Liver (tissue), 9 donors: Measurements from ENCODE around the gene HCFC1R1. TPM values are rescaled to one million over a fixed set of nuclear protein-coding genes. Genes with fewer than 3 reads are reported as not detected.

Experiments used
- DNase-seq: peaks from one replicate; pipeline ENCODE4 v3.0.0-alpha.2; 2017; ENCODE audit warnings: low spot score
- H3K27ac ChIP-seq, 2 donors: one replicate each; pipeline ENCODE4 v1.7.0; 2013; ENCODE audit warnings: inconsistent platforms in 2 of 2, low read length in 2 of 2, control low read depth in 1 of 2, low read depth in 1 of 2, mild to moderate bottlenecking in 1 of 2
- H3K27me3 ChIP-seq, 4 donors: one replicate each; pipeline versions ENCODE4 v1.6.1 to v1.7.0; 2013; ENCODE audit warnings: low read length in 3 of 4, inconsistent platforms in 1 of 4, mild to moderate bottlenecking in 1 of 4, moderate library complexity in 1 of 4; ENCODE audit not compliant: control insufficient read depth in 4 of 4, insufficient read depth in 4 of 4
- H3K36me3 ChIP-seq, 4 donors: one replicate each; pipeline versions ENCODE4 v1.6.1 to v1.7.0; 2013; ENCODE audit warnings: low read length in 3 of 4, mild to moderate bottlenecking in 3 of 4, low read depth in 1 of 4, moderate library complexity in 1 of 4; ENCODE audit not compliant: control insufficient read depth in 4 of 4, insufficient read depth in 3 of 4
- H3K4me1 ChIP-seq, 4 donors: one replicate each; pipeline versions ENCODE4 v1.6.1 to v1.7.0; 2013; ENCODE audit warnings: low read length in 3 of 4, mild to moderate bottlenecking in 3 of 4, moderate library complexity in 1 of 4; ENCODE audit not compliant: control insufficient read depth in 4 of 4, insufficient read depth in 4 of 4
- H3K4me3 ChIP-seq, 3 donors: one replicate each; pipeline versions ENCODE4 v1.6.1 to v1.7.0; 2013; ENCODE audit warnings: low read length in 3 of 3, control low read depth in 1 of 3, low read depth in 1 of 3, mild to moderate bottlenecking in 1 of 3
- H3K9ac ChIP-seq, 2 donors: one replicate each; pipeline ENCODE4 v1.7.0; 2013; ENCODE audit warnings: low read length in 2 of 2, mild to moderate bottlenecking in 2 of 2, moderate library complexity in 2 of 2, control low read depth in 1 of 2, low read depth in 1 of 2
- H3K9me3 ChIP-seq, 4 donors: one replicate each; pipeline versions ENCODE4 v1.6.1 to v1.7.0; 2013; ENCODE audit warnings: low read length in 3 of 4; ENCODE audit not compliant: control insufficient read depth in 4 of 4
- EGR1 ChIP-seq, 2 donors: IDR thresholded peaks; 2 replicates each; pipeline ENCODE4 v1.6.1; 2016 to 2018; ENCODE audit warnings: antibody characterized with exemption in 2 of 2, low read depth in 2 of 2
- FOXA2 ChIP-seq: IDR thresholded peaks from 2 replicates; pipeline ENCODE4 v1.6.1; 2016; ENCODE audit warnings: antibody characterized with exemption
- GABPA ChIP-seq, 2 donors: IDR thresholded peaks in 1 of 2; conservative IDR thresholded peaks in 1 of 2; 2 replicates each; pipeline ENCODE4 v1.6.1; 2016; ENCODE audit warnings: antibody characterized with exemption in 2 of 2, mild to moderate bottlenecking in 1 of 2, moderate library complexity in 1 of 2
- HNF4A ChIP-seq, 2 donors: conservative IDR thresholded peaks; 2 replicates each; pipeline ENCODE4 v1.6.1; 2016; ENCODE audit warnings: antibody characterized with exemption in 2 of 2, mild to moderate bottlenecking in 2 of 2
- HNF4G ChIP-seq: IDR thresholded peaks from 2 replicates; pipeline ENCODE4 v1.6.1; 2016; ENCODE audit warnings: antibody characterized with exemption
- JUND ChIP-seq, 2 donors: IDR thresholded peaks; 2 replicates each; pipeline ENCODE4 v1.6.1; 2016; ENCODE audit warnings: antibody characterized with exemption in 2 of 2
- NR2F2 ChIP-seq: IDR thresholded peaks from 2 replicates; pipeline ENCODE4 v1.6.1; 2016; ENCODE audit warnings: antibody characterized with exemption
- RAD21 ChIP-seq, 2 donors: IDR thresholded peaks; 2 replicates each; pipeline ENCODE4 v1.6.1; 2016; ENCODE audit warnings: antibody characterized with exemption in 2 of 2, mild to moderate bottlenecking in 2 of 2
- RXRA ChIP-seq, 2 donors: IDR thresholded peaks; 2 replicates each; pipeline ENCODE4 v1.6.1; 2017 to 2018; ENCODE audit warnings: antibody characterized with exemption in 2 of 2, mild to moderate bottlenecking in 1 of 2
- SP1 ChIP-seq: IDR thresholded peaks from 2 replicates; pipeline ENCODE4 v1.6.1; 2018; ENCODE audit warnings: antibody characterized with exemption, mild to moderate bottlenecking
- TAF1 ChIP-seq: conservative IDR thresholded peaks from 2 replicates; pipeline ENCODE4 v1.6.1; 2016; ENCODE audit warnings: antibody characterized with exemption, mild to moderate bottlenecking
- YY1 ChIP-seq: IDR thresholded peaks from 2 replicates; pipeline ENCODE4 v1.6.1; 2016; ENCODE audit warnings: antibody characterized with exemption, mild to moderate bottlenecking
- WGBS: extraction: QIAGEN DNeasy Blood & Tissue Kit; methylation state at CpG from one replicate; pipeline ENCODE4 v1.1.7; 2013; 5-methylcytosine and 5-hydroxymethylcytosine counted together
- polyA plus RNA-seq, 2 donors: library from polyadenylated mRNA; stranded (reverse) in 1 of 2; unstranded in 1 of 2; fragments of 200-250 nt in 1 of 2; fragments of >200 nt in 1 of 2; fragmentation: Nextera tagmentation in 1 of 2; extraction: Ambion mirVana in 1 of 2; gene quantifications; one replicate each; pipeline versions ENCODE4 v1.2.1 to v1.2.3, GENCODE V29; 2013 to 2015
- total RNA-seq, 2 donors: library from RNA; depleted of rRNA; stranded (reverse); fragments of >200 nt; gene quantifications; one replicate each; pipeline ENCODE4 v1.2.3, GENCODE V29; 2014
- TF ChIP-seq, protein P1 (sequence below): IDR thresholded peaks from 2 replicates; pipeline ENCODE4 v1.6.1; 2016; ENCODE audit warnings: antibody characterized with exemption, mild to moderate bottlenecking
- TF ChIP-seq, protein P2 (sequence below): IDR thresholded peaks from 2 replicates; pipeline ENCODE4 v1.6.1; 2016; ENCODE audit warnings: antibody characterized with exemption
- TF ChIP-seq, protein P3 (sequence below): IDR thresholded peaks from 2 replicates; pipeline ENCODE4 v1.6.1; 2016; ENCODE audit warnings: antibody characterized with exemption
- TF ChIP-seq, protein P4 (sequence below): fragments of 150-350 bp; IDR thresholded peaks from 2 replicates; pipeline ENCODE4 v1.5.1; 2017; ENCODE audit warnings: improper control_type of control experiment, low read depth, low read length; ENCODE audit not compliant: missing input control
- TF ChIP-seq, protein P5 (sequence below): IDR thresholded peaks from 2 replicates; pipeline ENCODE4 v1.6.1; 2016; ENCODE audit warnings: antibody characterized with exemption
- donor health status: healthy.
- donor health status: healthy.
- donor health status: healthy.
- donor health status: healthy.
- donor health status: healthy.

HCFC1R1 gene
- total and polyA plus RNA-seq, 4 donors = 1.4 to 17.6 (median 9.2) TPM

DNA sequence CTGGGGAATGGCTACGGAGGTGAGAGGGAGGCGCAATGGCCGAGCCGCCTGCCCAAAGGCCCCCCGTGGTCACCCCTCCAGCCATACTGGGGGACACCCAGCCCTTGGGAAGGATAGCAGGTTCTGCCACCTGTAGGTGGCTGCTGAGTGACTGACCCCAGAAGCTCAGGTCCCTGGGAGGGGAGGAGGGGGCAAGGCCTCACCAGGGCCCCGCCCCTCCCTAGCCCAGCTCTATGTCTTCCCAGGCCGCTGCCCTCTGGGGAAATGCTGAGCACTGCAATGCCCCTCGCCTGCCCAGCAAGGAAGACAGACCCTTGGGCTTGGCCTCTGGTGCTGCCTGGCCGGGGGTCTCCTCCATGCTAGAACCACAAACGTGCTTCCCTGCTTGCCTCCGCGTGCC lies 22.4 kb downstream of the HCFC1R1 start:
- Histone ChIP-seq H3K4me1 (peaks cover 0 to 5% (median 5%) of the 10 kb centered on the region in 4 donors), H3K27ac (no peak overlapping the region), H3K27me3 (no peaks in the 10 kb centered on the region), H3K36me3 (no peaks in the 10 kb centered on the region), H3K9me3 (no peaks in the 10 kb centered on the region), H3K9ac (no peak overlapping the region), H3K4me3 (no peak overlapping the region)
- 88% methylated on average over 12 of the region's 12 CpGs for WGBS
- DNase-seq = no peak
- TF ChIP-seq GABPA (IDR thresholded peaks at IDR 0.05 in 1 of 2, conservative IDR thresholded peaks at IDR 0.05 in 1 of 2) = no peak
- no peak for TF ChIP-seq YY1
- TF ChIP-seq, protein P1, sequence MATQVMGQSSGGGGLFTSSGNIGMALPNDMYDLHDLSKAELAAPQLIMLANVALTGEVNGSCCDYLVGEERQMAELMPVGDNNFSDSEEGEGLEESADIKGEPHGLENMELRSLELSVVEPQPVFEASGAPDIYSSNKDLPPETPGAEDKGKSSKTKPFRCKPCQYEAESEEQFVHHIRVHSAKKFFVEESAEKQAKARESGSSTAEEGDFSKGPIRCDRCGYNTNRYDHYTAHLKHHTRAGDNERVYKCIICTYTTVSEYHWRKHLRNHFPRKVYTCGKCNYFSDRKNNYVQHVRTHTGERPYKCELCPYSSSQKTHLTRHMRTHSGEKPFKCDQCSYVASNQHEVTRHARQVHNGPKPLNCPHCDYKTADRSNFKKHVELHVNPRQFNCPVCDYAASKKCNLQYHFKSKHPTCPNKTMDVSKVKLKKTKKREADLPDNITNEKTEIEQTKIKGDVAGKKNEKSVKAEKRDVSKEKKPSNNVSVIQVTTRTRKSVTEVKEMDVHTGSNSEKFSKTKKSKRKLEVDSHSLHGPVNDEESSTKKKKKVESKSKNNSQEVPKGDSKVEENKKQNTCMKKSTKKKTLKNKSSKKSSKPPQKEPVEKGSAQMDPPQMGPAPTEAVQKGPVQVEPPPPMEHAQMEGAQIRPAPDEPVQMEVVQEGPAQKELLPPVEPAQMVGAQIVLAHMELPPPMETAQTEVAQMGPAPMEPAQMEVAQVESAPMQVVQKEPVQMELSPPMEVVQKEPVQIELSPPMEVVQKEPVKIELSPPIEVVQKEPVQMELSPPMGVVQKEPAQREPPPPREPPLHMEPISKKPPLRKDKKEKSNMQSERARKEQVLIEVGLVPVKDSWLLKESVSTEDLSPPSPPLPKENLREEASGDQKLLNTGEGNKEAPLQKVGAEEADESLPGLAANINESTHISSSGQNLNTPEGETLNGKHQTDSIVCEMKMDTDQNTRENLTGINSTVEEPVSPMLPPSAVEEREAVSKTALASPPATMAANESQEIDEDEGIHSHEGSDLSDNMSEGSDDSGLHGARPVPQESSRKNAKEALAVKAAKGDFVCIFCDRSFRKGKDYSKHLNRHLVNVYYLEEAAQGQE = no peak
- TF ChIP-seq NR2F2 = no peak
- TF ChIP-seq FOXA2 = no peak
- TF ChIP-seq, protein P2, sequence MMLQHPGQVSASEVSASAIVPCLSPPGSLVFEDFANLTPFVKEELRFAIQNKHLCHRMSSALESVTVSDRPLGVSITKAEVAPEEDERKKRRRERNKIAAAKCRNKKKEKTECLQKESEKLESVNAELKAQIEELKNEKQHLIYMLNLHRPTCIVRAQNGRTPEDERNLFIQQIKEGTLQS = no peak
- TF ChIP-seq SP1 = no peak
- no peak for TF ChIP-seq TAF1
- TF ChIP-seq RXRA (IDR thresholded peaks at IDR 0.05) = no peak
- no peak for TF ChIP-seq HNF4A (conservative IDR thresholded peaks at IDR 0.05)
- TF ChIP-seq, protein P3, sequence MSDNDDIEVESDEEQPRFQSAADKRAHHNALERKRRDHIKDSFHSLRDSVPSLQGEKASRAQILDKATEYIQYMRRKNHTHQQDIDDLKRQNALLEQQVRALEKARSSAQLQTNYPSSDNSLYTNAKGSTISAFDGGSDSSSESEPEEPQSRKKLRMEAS = no peak
- TF ChIP-seq JUND (IDR thresholded peaks at IDR 0.05) = no peak
- TF ChIP-seq, protein P4, sequence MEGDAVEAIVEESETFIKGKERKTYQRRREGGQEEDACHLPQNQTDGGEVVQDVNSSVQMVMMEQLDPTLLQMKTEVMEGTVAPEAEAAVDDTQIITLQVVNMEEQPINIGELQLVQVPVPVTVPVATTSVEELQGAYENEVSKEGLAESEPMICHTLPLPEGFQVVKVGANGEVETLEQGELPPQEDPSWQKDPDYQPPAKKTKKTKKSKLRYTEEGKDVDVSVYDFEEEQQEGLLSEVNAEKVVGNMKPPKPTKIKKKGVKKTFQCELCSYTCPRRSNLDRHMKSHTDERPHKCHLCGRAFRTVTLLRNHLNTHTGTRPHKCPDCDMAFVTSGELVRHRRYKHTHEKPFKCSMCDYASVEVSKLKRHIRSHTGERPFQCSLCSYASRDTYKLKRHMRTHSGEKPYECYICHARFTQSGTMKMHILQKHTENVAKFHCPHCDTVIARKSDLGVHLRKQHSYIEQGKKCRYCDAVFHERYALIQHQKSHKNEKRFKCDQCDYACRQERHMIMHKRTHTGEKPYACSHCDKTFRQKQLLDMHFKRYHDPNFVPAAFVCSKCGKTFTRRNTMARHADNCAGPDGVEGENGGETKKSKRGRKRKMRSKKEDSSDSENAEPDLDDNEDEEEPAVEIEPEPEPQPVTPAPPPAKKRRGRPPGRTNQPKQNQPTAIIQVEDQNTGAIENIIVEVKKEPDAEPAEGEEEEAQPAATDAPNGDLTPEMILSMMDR = no peak
- TF ChIP-seq, protein P5, sequence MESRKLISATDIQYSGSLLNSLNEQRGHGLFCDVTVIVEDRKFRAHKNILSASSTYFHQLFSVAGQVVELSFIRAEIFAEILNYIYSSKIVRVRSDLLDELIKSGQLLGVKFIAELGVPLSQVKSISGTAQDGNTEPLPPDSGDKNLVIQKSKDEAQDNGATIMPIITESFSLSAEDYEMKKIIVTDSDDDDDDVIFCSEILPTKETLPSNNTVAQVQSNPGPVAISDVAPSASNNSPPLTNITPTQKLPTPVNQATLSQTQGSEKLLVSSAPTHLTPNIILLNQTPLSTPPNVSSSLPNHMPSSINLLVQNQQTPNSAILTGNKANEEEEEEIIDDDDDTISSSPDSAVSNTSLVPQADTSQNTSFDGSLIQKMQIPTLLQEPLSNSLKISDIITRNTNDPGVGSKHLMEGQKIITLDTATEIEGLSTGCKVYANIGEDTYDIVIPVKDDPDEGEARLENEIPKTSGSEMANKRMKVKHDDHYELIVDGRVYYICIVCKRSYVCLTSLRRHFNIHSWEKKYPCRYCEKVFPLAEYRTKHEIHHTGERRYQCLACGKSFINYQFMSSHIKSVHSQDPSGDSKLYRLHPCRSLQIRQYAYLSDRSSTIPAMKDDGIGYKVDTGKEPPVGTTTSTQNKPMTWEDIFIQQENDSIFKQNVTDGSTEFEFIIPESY = no peak
- no peak for TF ChIP-seq RAD21 (IDR thresholded peaks at IDR 0.05)
- TF ChIP-seq EGR1 (IDR thresholded peaks at IDR 0.05; ENCODE audit: low read depth in 2 of 2) = no peak

DNA sequence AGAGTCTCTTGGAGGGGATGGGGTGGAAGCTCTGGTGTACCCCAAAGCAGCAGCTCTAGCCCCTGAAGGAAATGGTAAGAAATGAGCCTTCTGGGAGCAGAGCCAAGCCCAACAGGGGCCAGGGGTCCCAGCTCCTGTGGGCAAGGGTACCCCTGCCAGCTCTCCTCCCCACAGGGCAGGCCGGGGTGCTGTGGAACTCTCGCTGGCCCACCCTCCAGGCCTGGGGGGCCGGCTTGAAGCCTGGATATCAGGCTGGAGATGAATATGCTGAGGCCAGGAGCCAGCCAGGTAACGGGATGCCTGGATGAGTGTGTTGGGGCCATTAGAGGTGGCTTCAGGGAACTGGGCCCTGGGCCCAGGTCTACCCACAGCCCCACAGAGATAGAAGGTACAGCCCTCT lies 23.2 kb downstream of the HCFC1R1 start:
- TF ChIP-seq JUND (IDR thresholded peaks at IDR 0.05) = no peak
- TF ChIP-seq, protein P4 = no peak
- TF ChIP-seq, protein P1 = no peak
- no peak for TF ChIP-seq RXRA (IDR thresholded peaks at IDR 0.05)
- TF ChIP-seq, protein P2 = no peak
- no peak for TF ChIP-seq GABPA (IDR thresholded peaks at IDR 0.05 in 1 of 2, conservative IDR thresholded peaks at IDR 0.05 in 1 of 2)
- TF ChIP-seq HNF4G = no peak
- no peak overlapping the region for H3K9ac ChIP-seq
- H3K9me3 ChIP-seq = no peaks in the 10 kb centered on the region
- DNase-seq = no peak
- WGBS = 92% methylated on average over 4 of the region's 4 CpGs
- H3K4me1 ChIP-seq = peaks cover 0 to 2% (median 0%) of the 10 kb centered on the region in 4 donors
- no peaks in the 10 kb centered on the region for H3K27me3 ChIP-seq
- H3K27ac ChIP-seq = no peak overlapping the region
- no peak overlapping the region for H3K4me3 ChIP-seq
- H3K36me3 ChIP-seq = no peaks in the 10 kb centered on the region
